Measurements from ENCODE around the gene IFT88.

GRCh38 chr13:20686167-20686566 lies 119.2 kb downstream of the IFT88 start:
- TF ChIP-seq TAF1 (IDR thresholded peaks at IDR 0.05; ENCODE audit: borderline replicate concordance, low read depth, low read length) (no peak), POLR2A (IDR thresholded peaks at IDR 0.05; ENCODE audit: low read depth, low read length) (no peak)
